Neuron (in vitro differentiated cells): ENCODE results near the gene CFAP68.
A peak's percentile ranks its signal among the peaks of the same experiment; 100 is the strongest.

Source experiments
- H2AFZ ChIP-seq: one replicate; pipeline ENCODE4 v1.6.1; 2013; ENCODE audit warnings: low read depth, mild to moderate bottlenecking, inconsistent platforms, low read length, moderate library complexity
- H3K27me3 ChIP-seq: one replicate; pipeline ENCODE4 v1.6.1; 2013; ENCODE audit warnings: low read length; ENCODE audit not compliant: insufficient read depth
- H3K36me3 ChIP-seq: one replicate; pipeline ENCODE4 v1.6.1; 2013; ENCODE audit warnings: low read length; ENCODE audit not compliant: insufficient read depth
- H3K4me1 ChIP-seq: one replicate; pipeline ENCODE4 v1.6.1; 2013; ENCODE audit warnings: low read length; ENCODE audit not compliant: insufficient read depth
- H3K4me3 ChIP-seq: 2 replicates; pipeline ENCODE4 v1.5.1; 2013; ENCODE audit warnings: mild to moderate bottlenecking, low read length, moderate library complexity
- H3K9me3 ChIP-seq: one replicate; pipeline ENCODE4 v1.6.1; 2013; ENCODE audit warnings: low read length

Gene CFAP68

DNA sequence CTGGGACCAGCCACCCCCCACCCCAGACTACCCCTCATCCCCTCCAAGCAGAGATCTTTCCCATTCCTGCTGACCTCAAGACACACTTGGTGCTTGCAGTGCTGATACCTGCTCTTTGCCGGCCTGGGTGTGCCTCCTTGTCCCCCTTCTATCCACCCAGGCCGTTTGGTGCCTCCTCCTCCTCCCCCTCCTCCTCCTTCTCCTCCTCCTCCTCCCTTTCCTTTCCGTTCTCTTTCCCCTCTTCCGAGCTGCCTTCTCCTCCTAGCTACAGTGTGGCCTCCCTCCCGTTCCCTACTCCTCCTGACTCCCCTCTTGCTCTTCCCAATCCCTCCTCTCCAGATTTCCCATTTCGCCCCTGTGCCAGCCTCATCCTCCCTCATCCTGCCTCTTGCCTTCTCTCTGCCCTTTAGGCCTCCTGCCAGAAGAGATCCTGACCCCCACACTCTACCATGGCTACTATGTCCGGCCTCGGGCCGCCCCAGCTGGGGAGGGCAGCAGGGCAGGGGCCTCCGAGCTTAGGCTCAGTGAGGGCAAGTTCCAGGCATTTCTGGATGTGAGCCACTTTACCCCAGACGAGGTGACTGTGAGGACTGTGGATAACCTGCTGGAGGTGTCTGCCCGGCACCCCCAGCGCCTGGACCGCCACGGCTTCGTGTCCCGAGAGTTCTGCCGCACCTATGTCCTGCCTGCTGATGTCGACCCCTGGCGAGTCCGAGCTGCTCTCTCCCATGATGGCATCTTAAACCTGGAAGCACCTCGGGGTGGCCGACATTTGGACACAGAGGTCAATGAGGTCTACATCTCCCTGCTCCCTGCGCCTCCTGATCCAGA lies 33.9 kb downstream of the CFAP68 start:
- Histone ChIP-seq H2AFZ (no peak overlapping the region), H3K9me3 (no peaks in the 10 kb centered on the region), H3K27me3 (no peaks in the 10 kb centered on the region), H3K36me3 (no peaks in the 10 kb centered on the region), H3K4me1 (peaks cover 9% of the 10 kb centered on the region), H3K4me3 (no peak overlapping the region)

- no peaks in the 10 kb centered on the region for H3K27me3 ChIP-seq
- no peaks in the 10 kb centered on the region for H3K36me3 ChIP-seq
- H2AFZ ChIP-seq, result no peak overlapping the region
- H3K4me3 ChIP-seq, result no peak overlapping the region
- H3K4me1 ChIP-seq, result peaks cover 13% of the 10 kb centered on the region
- no peaks in the 10 kb centered on the region for H3K9me3 ChIP-seq
Measured at GRCh38 chr11:111913997-111914396, 34.7 kb downstream of the CFAP68 start.

DNA sequence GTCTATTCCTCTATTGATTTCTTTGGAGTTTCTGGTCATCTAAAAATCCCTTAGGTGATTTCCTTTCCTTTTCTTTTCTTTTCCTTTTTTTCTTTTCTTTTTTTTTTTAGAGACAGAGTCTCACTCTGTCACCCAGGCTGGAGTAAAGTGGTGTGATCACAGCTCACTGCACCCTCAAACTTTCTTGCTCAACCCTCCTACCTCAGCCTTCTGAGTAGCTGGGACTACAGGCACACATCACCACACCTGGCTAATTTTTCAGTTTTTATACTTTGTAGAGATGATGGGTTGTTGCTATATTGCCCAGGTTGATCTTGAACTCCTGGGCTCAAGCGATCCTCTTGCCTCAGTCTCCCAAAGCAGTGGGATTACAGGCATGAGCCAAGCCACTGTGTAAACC lies 37.4 kb downstream of the CFAP68 start:
- no peaks in the 10 kb centered on the region for H3K9me3 ChIP-seq
- peaks cover 11% of the 10 kb centered on the region for H3K4me1 ChIP-seq
- no peak overlapping the region for H2AFZ ChIP-seq
- no peak overlapping the region for H3K4me3 ChIP-seq
- H3K27me3 ChIP-seq, result no peaks in the 10 kb centered on the region
- H3K36me3 ChIP-seq, result no peaks in the 10 kb centered on the region

DNA sequence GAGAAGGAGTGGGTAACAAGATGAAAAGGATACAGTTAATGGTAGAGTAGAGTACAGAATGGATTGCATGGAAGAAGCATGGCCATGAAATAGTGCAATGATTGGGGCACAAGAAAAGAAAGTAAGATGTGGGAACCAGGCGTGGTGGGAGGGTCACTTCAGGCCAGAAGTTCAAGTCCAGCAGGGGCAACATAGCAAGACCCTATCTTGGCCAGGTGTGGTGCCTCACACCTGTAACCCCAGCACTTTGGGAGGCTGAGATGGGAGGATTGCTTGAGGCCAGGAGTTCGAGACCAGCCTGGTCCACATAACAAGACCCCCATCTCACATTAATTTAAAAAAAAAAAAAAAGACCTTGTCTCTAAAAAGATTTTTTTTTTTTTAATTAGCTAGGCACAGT lies 38.0 kb downstream of the CFAP68 start:
- Histone ChIP-seq H3K36me3 (no peaks in the 10 kb centered on the region), H3K4me3 (no peak overlapping the region), H3K4me1 (peaks cover 5% of the 10 kb centered on the region), H3K9me3 (no peaks in the 10 kb centered on the region), H3K27me3 (no peaks in the 10 kb centered on the region), H2AFZ (no peak overlapping the region)

DNA sequence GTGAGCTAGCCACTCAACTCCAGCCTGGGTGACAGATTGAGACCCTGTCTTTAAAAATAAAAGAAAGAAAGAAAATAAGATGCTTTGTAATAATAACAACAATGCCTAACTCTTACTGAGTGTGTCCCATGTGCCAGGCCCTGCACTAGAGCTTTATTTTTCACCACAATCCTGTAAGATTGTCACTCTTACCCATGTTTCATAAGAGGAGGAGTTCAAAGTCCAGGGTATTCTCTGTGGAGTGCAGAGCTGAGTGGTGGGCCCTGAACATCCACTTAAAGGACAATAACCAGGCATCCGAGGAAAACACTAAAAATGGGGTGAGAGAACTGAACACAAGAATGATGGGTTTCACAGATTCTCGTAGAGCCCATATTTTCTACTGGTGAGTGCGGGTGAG lies 38.4 kb downstream of the CFAP68 start:
- no peak overlapping the region for H3K4me3 ChIP-seq
- H3K9me3 ChIP-seq, result no peaks in the 10 kb centered on the region
- no peak overlapping the region for H2AFZ ChIP-seq
- no peaks in the 10 kb centered on the region for H3K36me3 ChIP-seq
- peaks cover 5% of the 10 kb centered on the region for H3K4me1 ChIP-seq
- H3K27me3 ChIP-seq, result no peaks in the 10 kb centered on the region

- H3K9me3 ChIP-seq, result no peaks in the 10 kb centered on the region
- no peak within 1 kb of the TSS for H3K4me3 ChIP-seq
- H3K4me1 ChIP-seq, result peaks cover 10% of the 10 kb centered on the region
- H3K27me3 ChIP-seq, result no peaks in the 10 kb centered on the region
- no peaks in the 10 kb centered on the region for H3K36me3 ChIP-seq
- peak within 1 kb of the TSS; percentile 80 for H2AFZ ChIP-seq
Measured at GRCh38 chr11:111918390-111919256, 39.3 kb downstream of the CFAP68 start, which contains the start of gene C11orf52. Gene C11orf52 (plus strand): TSS chr11:111918913. CDS start chr11:111918973, 60 bp downstream.

DNA sequence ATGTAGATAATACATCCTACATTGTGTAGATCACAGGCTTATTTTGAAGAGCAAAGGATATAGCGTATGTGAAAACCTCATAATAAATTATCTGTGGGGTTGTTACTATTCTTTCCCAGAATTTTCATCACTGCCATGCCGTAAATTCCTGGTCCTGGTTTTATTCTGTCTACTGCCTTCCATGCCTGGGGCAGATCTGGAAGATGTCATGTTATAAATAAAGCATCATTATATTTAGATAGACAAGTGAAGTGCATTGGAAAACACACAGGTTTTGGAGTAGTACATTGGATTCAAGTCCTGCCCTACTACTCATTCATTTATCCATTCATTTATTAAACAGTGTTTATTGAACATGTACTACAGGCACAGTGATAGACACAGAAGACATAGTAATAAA lies 41.6 kb downstream of the CFAP68 start:
- Histone ChIP-seq H2AFZ (no peak overlapping the region), H3K36me3 (no peaks in the 10 kb centered on the region), H3K27me3 (no peaks in the 10 kb centered on the region), H3K9me3 (no peaks in the 10 kb centered on the region), H3K4me3 (no peak overlapping the region), H3K4me1 (peaks cover 10% of the 10 kb centered on the region)

DNA sequence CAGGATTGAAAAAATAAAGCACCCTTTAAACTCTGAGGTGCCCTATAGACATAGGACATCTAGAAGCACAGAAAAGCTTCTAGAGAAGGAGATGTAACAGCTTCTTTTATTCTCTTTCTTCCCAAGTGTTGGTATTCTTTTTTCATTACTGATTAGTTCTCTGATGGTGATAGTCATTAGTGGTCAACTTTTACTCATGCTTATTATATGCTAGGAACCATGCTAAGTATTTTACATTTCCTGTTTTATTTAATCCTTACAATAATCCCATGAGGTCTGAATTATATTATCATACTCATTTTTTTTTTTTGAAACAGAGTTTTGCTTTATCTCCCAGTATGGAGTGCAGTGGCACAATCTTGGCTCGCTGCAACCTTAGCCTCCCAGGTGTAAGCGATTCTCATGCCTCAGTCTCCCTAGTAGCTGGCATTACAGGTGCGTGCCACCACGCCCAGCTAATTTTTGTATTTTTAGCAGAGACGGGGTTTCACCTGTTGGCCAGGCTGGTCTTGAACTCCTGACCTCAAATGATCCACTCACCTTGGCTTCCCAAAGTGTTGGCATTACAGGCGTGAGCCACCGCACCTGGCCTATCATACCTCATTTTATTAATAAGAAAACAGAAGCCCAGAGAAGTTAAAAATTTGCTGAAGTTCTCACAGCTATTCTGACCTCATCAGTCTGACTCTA lies 42.3 kb downstream of the CFAP68 start:
- H3K4me1 ChIP-seq, result peaks cover 17% of the 10 kb centered on the region
- H2AFZ ChIP-seq, result no peak overlapping the region
- H3K9me3 ChIP-seq, result no peaks in the 10 kb centered on the region
- H3K4me3 ChIP-seq, result no peak overlapping the region
- no peaks in the 10 kb centered on the region for H3K36me3 ChIP-seq
- no peaks in the 10 kb centered on the region for H3K27me3 ChIP-seq

DNA sequence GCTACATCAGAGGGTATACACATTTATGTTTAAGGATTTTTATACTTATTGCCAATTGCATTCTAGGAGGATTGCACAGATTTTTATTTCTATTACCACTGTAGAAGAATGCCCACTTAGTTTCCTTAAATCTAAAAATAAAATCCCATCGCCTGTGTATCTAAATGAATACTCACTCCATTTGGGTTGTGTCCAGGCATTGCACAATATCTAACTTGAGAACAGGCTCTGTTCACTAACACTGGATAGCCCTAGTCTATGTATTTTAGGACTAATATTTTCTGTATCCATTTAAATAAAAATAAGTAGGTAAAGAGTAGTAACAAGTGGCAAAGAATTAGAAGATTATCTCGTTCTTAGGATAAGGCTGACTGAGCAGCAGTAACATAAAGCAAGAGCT lies 43.5 kb downstream of the CFAP68 start:
- H3K27me3 ChIP-seq, result no peaks in the 10 kb centered on the region
- H2AFZ ChIP-seq, result peak overlapping the region; percentile 47
- peaks cover 21% of the 10 kb centered on the region for H3K4me1 ChIP-seq
- H3K4me3 ChIP-seq, result no peak overlapping the region
- no peaks in the 10 kb centered on the region for H3K36me3 ChIP-seq
- no peaks in the 10 kb centered on the region for H3K9me3 ChIP-seq

DNA sequence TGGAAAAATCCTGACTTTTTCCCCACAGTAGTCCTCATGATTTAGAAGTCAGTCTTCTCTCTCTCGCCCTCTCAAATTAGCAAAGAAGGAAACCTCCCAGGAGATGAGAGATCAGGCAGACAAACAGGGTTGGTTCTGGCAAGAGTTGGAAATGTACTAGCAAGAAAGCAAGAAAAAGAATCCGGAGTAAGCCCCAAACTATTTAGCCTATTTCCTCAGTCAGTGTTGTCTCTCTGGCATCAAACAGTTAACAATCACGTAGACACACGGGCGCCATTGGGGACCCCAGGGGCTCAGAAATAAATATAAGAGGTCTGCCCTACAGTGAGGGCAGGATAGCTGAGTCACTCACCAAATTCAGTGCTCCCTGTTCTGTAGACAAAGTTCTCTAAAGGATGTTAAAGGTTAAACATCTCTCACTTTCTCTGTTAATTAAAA lies 44.0 kb downstream of the CFAP68 start:
- H3K27me3 ChIP-seq, result no peaks in the 10 kb centered on the region
- H3K36me3 ChIP-seq, result no peaks in the 10 kb centered on the region
- H3K4me1 ChIP-seq, result peaks cover 21% of the 10 kb centered on the region
- H2AFZ ChIP-seq, result peak overlapping the region; percentile 47
- H3K9me3 ChIP-seq, result no peaks in the 10 kb centered on the region
- no peak overlapping the region for H3K4me3 ChIP-seq

DNA sequence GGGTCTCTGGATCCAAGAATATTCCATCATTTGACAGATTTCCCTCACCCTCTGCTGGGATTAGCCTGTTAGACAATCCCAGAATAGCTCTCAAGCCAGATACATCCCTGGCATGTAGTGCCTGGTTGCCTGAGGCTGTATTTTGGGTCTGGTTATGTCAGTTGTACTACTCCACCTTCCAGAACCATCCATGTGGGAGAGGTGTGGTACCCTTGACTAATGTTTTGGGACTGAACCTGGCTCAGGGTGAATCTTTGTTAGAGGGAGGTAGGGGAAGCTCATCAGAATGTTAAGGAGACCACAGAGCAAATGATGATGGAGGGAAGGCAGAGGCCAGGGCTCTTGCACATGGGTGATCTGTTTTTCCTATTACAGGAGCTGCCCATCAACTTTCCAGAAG lies 44.6 kb downstream of the CFAP68 start:
- Histone ChIP-seq H3K36me3 (no peaks in the 10 kb centered on the region), H2AFZ (peak overlapping the region; percentile 47), H3K9me3 (no peaks in the 10 kb centered on the region), H3K4me1 (peaks cover 16% of the 10 kb centered on the region), H3K4me3 (no peak overlapping the region), H3K27me3 (no peaks in the 10 kb centered on the region)

- Histone ChIP-seq H3K4me1 (peaks cover 15% of the 10 kb centered on the region), H3K9me3 (no peaks in the 10 kb centered on the region), H3K36me3 (no peaks in the 10 kb centered on the region), H3K27me3 (no peaks in the 10 kb centered on the region), H2AFZ (no peak overlapping the region), H3K4me3 (peak overlapping the region; percentile 59)
Measured at GRCh38 chr11:111925953-111926352, 46.6 kb downstream of the CFAP68 start.
